Fibroblast of skin of abdomen (primary cell): Measurements from ENCODE around the gene COL4A1.
A peak's percentile ranks its signal among the peaks of the same experiment; 100 is the strongest.

Source experiments
- DNase-seq: peaks from one replicate; pipeline ENCODE4 v3.0.0-alpha.2; 2013

The COL4A1 gene

GRCh38 chr13:110341445-110342244 lies 34.7 kb upstream of the COL4A1 start:
- DNase-seq = no peak

- peak; percentile 74 for DNase-seq
Observed at GRCh38 chr13:110340812-110341444, 34.0 kb upstream of the COL4A1 start.

GRCh38 chr13:110339975-110340550 lies 33.1 kb upstream of the COL4A1 start:
- DNase-seq = no peak

GRCh38 chr13:110339263-110339662 lies 32.3 kb upstream of the COL4A1 start:
- no peak for DNase-seq

GRCh38 chr13:110338441-110339101 lies 31.6 kb upstream of the COL4A1 start:
- peak; percentile 65 for DNase-seq

GRCh38 chr13:110337247-110337646 lies 30.3 kb upstream of the COL4A1 start:
- DNase-seq = no peak

GRCh38 chr13:110336681-110337080 lies 29.7 kb upstream of the COL4A1 start:
- no peak for DNase-seq

- no peak for DNase-seq
Observed at GRCh38 chr13:110336108-110336507, 29.2 kb upstream of the COL4A1 start.

- DNase-seq = peak; percentile 65
Observed at GRCh38 chr13:110334841-110335490, 28.0 kb upstream of the COL4A1 start.

- peak; percentile 96 for DNase-seq
Observed at GRCh38 chr13:110334256-110334655, 27.3 kb upstream of the COL4A1 start.

GRCh38 chr13:110333837-110334236 lies 26.9 kb upstream of the COL4A1 start:
- no peak for DNase-seq

GRCh38 chr13:110332750-110333149 lies 25.8 kb upstream of the COL4A1 start:
- no peak for DNase-seq

- DNase-seq = peak; percentile 72
Observed at GRCh38 chr13:110331362-110331761, 24.4 kb upstream of the COL4A1 start.

- peak; percentile 80 for DNase-seq
Observed at GRCh38 chr13:110330491-110331011, 23.6 kb upstream of the COL4A1 start.

GRCh38 chr13:110329798-110330461 lies 23.0 kb upstream of the COL4A1 start:
- DNase-seq = peak; percentile 57

- DNase-seq = no peak
Observed at GRCh38 chr13:110329258-110329657, 22.3 kb upstream of the COL4A1 start.

GRCh38 chr13:110328573-110328972 lies 21.6 kb upstream of the COL4A1 start:
- no peak for DNase-seq

GRCh38 chr13:110327051-110327721 lies 20.2 kb upstream of the COL4A1 start:
- peak; percentile 93 for DNase-seq

- no peak for DNase-seq
Observed at GRCh38 chr13:110326263-110326904, 19.4 kb upstream of the COL4A1 start.

- no peak for DNase-seq
Observed at GRCh38 chr13:110324026-110324749, 17.2 kb upstream of the COL4A1 start.
